ACC112 (cell line): ENCODE measurements around the gene MAT2B.
A peak's percentile ranks its signal among the peaks of the same experiment; 100 is the strongest.

Source experiments
- H2AFZ ChIP-seq: fragments of 200-600 bp; sonication (generic); one replicate; pipeline ENCODE4 v1.6.0; 2017; ENCODE audit warnings: antibody characterized with exemption, low read length; ENCODE audit not compliant: unreplicated experiment
- H3K27ac ChIP-seq: fragments of 200-600 bp; sonication (generic); 2 replicates; pipeline ENCODE4 v1.5.1; 2014; ENCODE audit warnings: low read depth, mild to moderate bottlenecking, antibody characterized with exemption, low read length, moderate library complexity
- H3K27me3 ChIP-seq: fragments of 200-600 bp; sonication (generic); 2 replicates; pipeline ENCODE4 v1.6.1; 2014; ENCODE audit warnings: mild to moderate bottlenecking, antibody characterized with exemption, low read length, moderate library complexity, mixed read lengths; ENCODE audit not compliant: insufficient read depth
- H3K36me3 ChIP-seq: fragments of 200-600 bp; sonication (generic); 2 replicates; pipeline ENCODE4 v1.6.1; 2016; ENCODE audit warnings: mild to moderate bottlenecking, antibody characterized with exemption, low read length, moderate library complexity, mixed read lengths; ENCODE audit not compliant: insufficient read depth
- H3K4me1 ChIP-seq: fragments of 200-600 bp; sonication (generic); one replicate; pipeline ENCODE4 v1.6.1; 2016; ENCODE audit warnings: low read length, mixed read lengths; ENCODE audit not compliant: insufficient read depth, unreplicated experiment, control insufficient read depth
- H3K4me3 ChIP-seq: fragments of 200-600 bp; sonication (generic); 2 replicates; pipeline ENCODE4 v1.5.1; 2014; ENCODE audit warnings: mild to moderate bottlenecking, low read depth, low read length
- H3K79me2 ChIP-seq: fragments of 200-600 bp; sonication (generic); one replicate; pipeline ENCODE4 v1.6.0; 2016; ENCODE audit warnings: low read length; ENCODE audit not compliant: control insufficient read depth, unreplicated experiment, insufficient read depth

MAT2B gene

GRCh38 chr5:163551156-163551555 lies 45.7 kb downstream of the MAT2B start:
- Histone ChIP-seq H2AFZ (no peak overlapping the region), H3K79me2 (no peaks in the 10 kb centered on the region), H3K27ac (no peak overlapping the region), H3K36me3 (no peaks in the 10 kb centered on the region), H3K27me3 (peaks cover 28% of the 10 kb centered on the region), H3K4me1 (no peaks in the 10 kb centered on the region), H3K4me3 (no peak overlapping the region)

DNA sequence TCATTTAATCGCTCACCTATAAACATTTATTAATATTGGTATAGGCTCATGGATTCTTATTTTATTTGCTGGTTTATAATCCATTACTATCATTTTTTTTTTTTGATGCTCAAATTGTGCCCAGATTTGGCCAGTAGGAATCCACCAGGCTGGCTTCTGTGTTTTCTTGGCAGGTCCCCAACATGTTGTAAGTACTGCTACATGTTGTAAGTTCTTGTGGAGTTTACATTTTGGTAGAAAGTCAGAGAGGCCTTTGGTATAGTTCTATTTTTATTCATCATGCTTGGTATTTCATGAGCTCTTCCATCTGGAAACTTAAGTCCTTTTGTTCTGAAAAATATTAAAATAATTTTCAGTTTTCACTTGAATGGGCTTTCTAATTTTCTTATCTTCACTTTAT lies 47.1 kb downstream of the MAT2B start:
- Histone ChIP-seq H3K4me1 (no peaks in the 10 kb centered on the region), H3K27me3 (peaks cover 32% of the 10 kb centered on the region), H3K27ac (no peak overlapping the region), H3K36me3 (no peaks in the 10 kb centered on the region), H3K4me3 (no peak overlapping the region), H3K79me2 (no peaks in the 10 kb centered on the region), H2AFZ (no peak overlapping the region)

DNA sequence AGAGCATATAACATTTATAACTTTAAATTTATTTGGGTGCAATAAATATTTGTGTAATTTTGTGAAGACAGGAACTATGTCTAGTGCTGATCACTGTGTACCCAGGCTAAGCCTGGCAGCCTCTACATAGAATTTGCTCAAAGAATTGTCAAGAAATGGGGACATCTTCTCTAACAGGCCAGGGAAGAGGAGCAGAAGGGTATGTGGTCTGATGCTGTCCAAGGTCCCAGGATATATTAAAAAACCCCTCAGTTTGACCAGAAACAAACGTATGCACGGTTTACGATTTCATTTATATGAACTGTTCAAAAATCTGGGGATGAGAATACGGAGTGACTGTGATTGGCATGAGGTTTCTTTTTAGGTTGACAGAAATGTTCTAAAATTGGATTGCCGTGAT lies 55.9 kb downstream of the MAT2B start:
- H3K4me3 ChIP-seq: no peak overlapping the region
- no peaks in the 10 kb centered on the region for H3K79me2 ChIP-seq
- no peak overlapping the region for H3K27ac ChIP-seq
- H3K36me3 ChIP-seq: no peaks in the 10 kb centered on the region
- no peaks in the 10 kb centered on the region for H3K4me1 ChIP-seq
- H2AFZ ChIP-seq: no peak overlapping the region
- H3K27me3 ChIP-seq: peaks cover 26% of the 10 kb centered on the region

- Histone ChIP-seq H3K27ac (no peak overlapping the region), H3K27me3 (peaks cover 19% of the 10 kb centered on the region), H3K4me1 (no peaks in the 10 kb centered on the region), H3K36me3 (no peaks in the 10 kb centered on the region), H3K4me3 (no peak overlapping the region), H2AFZ (no peak overlapping the region), H3K79me2 (no peaks in the 10 kb centered on the region)
Measured at GRCh38 chr5:163562071-163562470, 56.7 kb downstream of the MAT2B start.

DNA sequence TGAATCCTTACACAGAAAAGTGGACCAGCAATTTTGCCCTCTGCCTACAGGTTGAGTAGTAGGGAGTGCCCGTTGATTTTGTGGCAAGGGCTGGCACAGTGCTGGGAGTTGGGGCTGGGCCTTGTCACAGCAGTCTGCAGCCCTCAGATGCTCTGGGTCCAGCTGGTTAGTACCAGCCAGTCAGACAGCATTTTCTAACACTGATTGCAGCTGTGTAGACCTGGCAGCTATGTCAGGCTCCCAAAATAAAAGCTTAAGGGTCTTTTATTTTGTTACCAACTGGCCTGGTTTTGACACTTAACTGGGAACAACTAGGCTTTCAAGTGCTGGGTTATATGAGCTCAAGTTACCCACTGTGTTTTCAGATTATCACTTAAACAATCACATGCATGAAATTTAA lies 57.7 kb downstream of the MAT2B start:
- Histone ChIP-seq H3K27me3 (peaks cover 18% of the 10 kb centered on the region), H2AFZ (no peak overlapping the region), H3K79me2 (no peaks in the 10 kb centered on the region), H3K36me3 (no peaks in the 10 kb centered on the region), H3K4me1 (no peaks in the 10 kb centered on the region), H3K27ac (no peak overlapping the region), H3K4me3 (no peak overlapping the region)

- Histone ChIP-seq H3K4me3 (no peak overlapping the region), H2AFZ (no peak overlapping the region), H3K79me2 (no peaks in the 10 kb centered on the region), H3K4me1 (no peaks in the 10 kb centered on the region), H3K36me3 (no peaks in the 10 kb centered on the region), H3K27ac (no peak overlapping the region), H3K27me3 (peaks cover 19% of the 10 kb centered on the region)
Measured at GRCh38 chr5:163563880-163564279, 58.5 kb downstream of the MAT2B start.

GRCh38 chr5:163564321-163564938 lies 59.0 kb downstream of the MAT2B start:
- Histone ChIP-seq H3K27ac (no peak overlapping the region), H3K36me3 (no peaks in the 10 kb centered on the region), H2AFZ (no peak overlapping the region), H3K79me2 (no peaks in the 10 kb centered on the region), H3K4me1 (no peaks in the 10 kb centered on the region), H3K27me3 (peaks cover 23% of the 10 kb centered on the region), H3K4me3 (no peak overlapping the region)

DNA sequence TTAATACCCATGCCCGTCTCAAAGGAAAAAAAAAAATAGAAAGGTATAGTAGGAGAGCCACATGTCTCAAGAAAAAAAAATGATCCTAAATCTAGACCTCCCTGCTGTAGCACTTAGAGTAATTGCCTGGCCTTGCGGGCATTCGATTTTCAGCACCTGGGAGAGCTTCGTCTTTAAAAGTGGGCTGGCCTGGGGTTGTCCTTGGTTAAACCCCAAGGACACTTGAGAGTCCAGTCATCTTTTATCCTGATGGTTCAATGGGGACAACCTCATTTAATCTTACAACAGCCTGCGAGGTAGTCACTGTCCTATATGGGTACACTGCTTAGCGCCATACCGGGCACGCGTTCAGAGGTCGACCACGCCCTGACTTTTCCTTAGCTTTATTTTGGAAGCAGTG lies 60.1 kb downstream of the MAT2B start:
- Histone ChIP-seq H3K36me3 (no peaks in the 10 kb centered on the region), H3K79me2 (no peaks in the 10 kb centered on the region), H3K4me3 (peak overlapping the region; percentile 75), H3K27me3 (peaks cover 25% of the 10 kb centered on the region), H2AFZ (peak overlapping the region; percentile 63), H3K4me1 (no peaks in the 10 kb centered on the region), H3K27ac (no peak overlapping the region)

DNA sequence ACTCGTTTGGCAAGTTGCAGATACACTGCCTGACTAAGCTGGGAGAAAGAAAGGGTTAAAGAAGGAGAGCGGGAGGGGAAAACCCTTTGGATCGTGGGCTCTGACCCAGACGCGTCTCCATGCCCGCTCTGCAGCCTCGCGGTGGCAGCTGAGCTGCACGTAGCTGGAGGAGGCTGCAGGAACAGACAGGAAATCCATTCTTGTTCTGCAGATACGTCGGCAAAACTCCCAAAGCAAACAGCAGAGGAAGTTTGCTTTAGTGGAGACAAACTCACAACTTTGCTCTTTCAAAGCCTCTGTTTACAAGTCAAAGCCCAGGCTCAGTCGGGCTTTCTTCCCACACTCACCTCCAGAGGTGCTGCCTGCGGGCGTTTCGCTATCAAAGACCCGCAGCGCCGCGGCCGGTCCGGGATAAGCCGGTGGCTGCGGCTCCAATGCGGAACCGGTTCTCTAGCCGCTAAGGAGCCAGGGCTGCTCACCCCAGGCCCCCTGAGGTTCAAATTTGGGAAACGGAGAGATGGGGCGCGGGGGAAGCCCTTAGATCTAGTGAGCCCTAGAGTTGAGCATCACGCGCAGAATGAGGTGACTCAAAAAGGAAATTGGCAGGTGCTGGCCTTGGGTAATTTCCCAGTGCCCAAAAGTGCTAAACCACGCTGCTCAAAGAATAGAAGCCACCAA lies 60.7 kb downstream of the MAT2B start:
- no peaks in the 10 kb centered on the region for H3K4me1 ChIP-seq
- peaks cover 20% of the 10 kb centered on the region for H3K27me3 ChIP-seq
- no peaks in the 10 kb centered on the region for H3K79me2 ChIP-seq
- H2AFZ ChIP-seq: peak overlapping the region; percentile 63
- peak overlapping the region; percentile 75 for H3K4me3 ChIP-seq
- H3K27ac ChIP-seq: no peak overlapping the region
- no peaks in the 10 kb centered on the region for H3K36me3 ChIP-seq

GRCh38 chr5:163566678-163567077 lies 61.3 kb downstream of the MAT2B start:
- no peak overlapping the region for H3K4me3 ChIP-seq
- H3K36me3 ChIP-seq: no peaks in the 10 kb centered on the region
- peaks cover 4% of the 10 kb centered on the region for H3K4me1 ChIP-seq
- peaks cover 20% of the 10 kb centered on the region for H3K27me3 ChIP-seq
- H3K79me2 ChIP-seq: no peaks in the 10 kb centered on the region
- no peak overlapping the region for H2AFZ ChIP-seq
- H3K27ac ChIP-seq: no peak overlapping the region

GRCh38 chr5:163567811-163568210 lies 62.4 kb downstream of the MAT2B start:
- no peaks in the 10 kb centered on the region for H3K36me3 ChIP-seq
- no peak overlapping the region for H3K27ac ChIP-seq
- H3K27me3 ChIP-seq: peaks cover 20% of the 10 kb centered on the region
- no peak overlapping the region for H2AFZ ChIP-seq
- peaks cover 13% of the 10 kb centered on the region for H3K4me1 ChIP-seq
- H3K4me3 ChIP-seq: no peak overlapping the region
- no peaks in the 10 kb centered on the region for H3K79me2 ChIP-seq
